GM12892 (cell line): ENCODE results near the gene PTPRR.

ENCODE experiments used
- POLR2A ChIP-seq: IDR thresholded peaks from 2 replicates; pipeline ENCODE4 v1.6.1; 2011; ENCODE audit warnings: low read depth, low read length, control low read depth
- POLR2AphosphoS5 ChIP-seq: IDR thresholded peaks from 2 replicates; pipeline ENCODE4 v1.6.1; 2011; ENCODE audit warnings: low read depth, low read length, control low read depth

DNA sequence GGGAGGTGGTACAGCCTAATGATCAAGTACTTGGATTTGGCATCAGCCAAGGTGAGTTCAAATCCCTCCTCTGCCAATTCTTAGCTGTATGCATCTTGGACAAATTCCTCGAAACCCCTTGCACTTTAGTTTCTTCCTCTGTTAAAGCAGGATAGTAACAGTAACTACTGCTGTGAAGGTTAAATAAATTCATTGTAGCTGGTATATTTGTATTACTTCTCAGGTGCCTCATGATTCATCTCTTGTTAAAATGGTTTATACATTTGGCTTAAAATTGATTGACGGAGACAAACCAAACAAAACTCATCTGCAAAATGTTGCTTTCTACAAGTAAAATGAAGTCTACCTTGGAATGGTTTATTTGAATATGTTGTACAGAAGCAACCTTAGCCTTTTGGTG, 281.0 kb downstream of the PTPRR start:
- TF ChIP-seq POLR2A (no peak), POLR2AphosphoS5 (no peak)
